HFFc6 (cell line): ENCODE data around the gene SH3RF3. TPM values are rescaled to one million over a fixed set of nuclear protein-coding genes. Genes with fewer than 3 reads are reported as not detected.

Experiments used
- DNase-seq: peaks from one replicate; pipeline ENCODE4 v3.0.0-alpha.2; 2018
- H3K27ac Mint-ChIP-seq: 2 replicates; pipeline ENCODE4 v1.8.0; 2020; ENCODE audit warnings: mild to moderate bottlenecking, mixed read lengths
- H3K27me3 Mint-ChIP-seq: 2 replicates; pipeline ENCODE4 v1.8.0; 2021; ENCODE audit warnings: mild to moderate bottlenecking, moderate library complexity, mixed read lengths; ENCODE audit not compliant: insufficient read depth
- H3K36me3 Mint-ChIP-seq: 2 replicates; pipeline ENCODE4 v1.8.0; 2021; ENCODE audit warnings: low read depth, mixed read lengths
- H3K4me1 Mint-ChIP-seq: 2 replicates; pipeline ENCODE4 v1.8.0; 2020; ENCODE audit warnings: low read depth, mixed read lengths
- H3K4me3 Mint-ChIP-seq: 2 replicates; pipeline ENCODE4 v1.8.0; 2020; ENCODE audit warnings: mild to moderate bottlenecking, moderate library complexity, mixed read lengths
- H3K9me3 Mint-ChIP-seq: 2 replicates; pipeline ENCODE4 v1.8.0; 2020; ENCODE audit warnings: mild to moderate bottlenecking, mixed read lengths
- total RNA-seq, 6 experiments: library from RNA; stranded (reverse); fragmentation: NEBNext Ultra II Directional; extraction: Animal tissue kit (Norgen Biotek cat#: 25700); gene quantifications; 2 replicates in 1 of 6; 3 replicates in 5 of 6; pipeline ENCODE4 v1.2.3, GENCODE V29; 2021
- TF ChIP-seq, protein P1 (sequence below): fragments of 200-600 bp; sonication (generic); IDR thresholded peaks from 2 replicates; pipeline ENCODE4 v1.5.0; 2021; ENCODE audit warnings: antibody characterized with exemption, mild to moderate bottlenecking

SH3RF3 gene
- total RNA-seq, 6 experiments from 2014 or later = 2.4 to 4.4 (median 3.7) TPM

DNA sequence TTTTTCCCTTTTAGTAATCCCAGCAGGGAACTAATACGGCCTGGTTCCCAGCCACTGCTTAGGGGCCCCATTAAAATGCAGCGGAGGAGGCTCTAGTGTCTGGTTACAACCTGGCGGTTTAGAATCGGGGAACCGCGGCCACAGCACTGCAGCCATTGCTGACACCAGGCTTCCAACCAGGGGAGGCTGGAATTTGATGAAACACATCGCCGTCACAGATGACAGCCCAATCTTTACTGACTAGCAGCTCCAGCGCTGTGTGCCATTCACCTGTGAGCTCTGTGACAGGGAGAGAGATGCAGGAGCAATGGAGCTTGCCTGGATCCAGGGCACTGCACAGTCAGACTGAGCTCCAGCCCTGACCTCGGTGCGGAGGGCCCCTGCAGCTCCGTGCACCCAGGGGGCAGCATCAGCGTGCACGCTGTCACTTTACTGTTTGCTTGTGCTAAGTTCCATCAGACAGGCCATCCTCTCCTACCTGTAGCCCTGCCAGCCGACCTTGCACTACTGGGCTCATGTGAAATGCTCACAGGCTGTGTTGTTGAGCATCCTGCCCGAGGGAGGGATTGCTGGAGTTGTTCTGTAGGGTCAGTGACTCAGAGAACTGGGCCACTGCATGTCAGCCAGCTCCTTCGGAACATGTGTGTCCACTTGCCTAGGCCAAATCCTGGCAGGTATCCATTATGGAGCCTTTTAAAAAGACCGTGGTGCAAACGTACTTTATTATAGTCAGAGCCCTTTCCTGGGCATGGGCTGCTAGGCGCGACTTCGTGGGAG is 281.2 kb downstream of the SH3RF3 start:
- peaks cover 22% of the 10 kb centered on the region for H3K27me3 Mint-ChIP-seq
- no peak for DNase-seq
- no peaks in the 10 kb centered on the region; the same call in 1 of the 2 replicates for H3K36me3 Mint-ChIP-seq
- H3K9me3 Mint-ChIP-seq = no peaks in the 10 kb centered on the region
- H3K4me3 Mint-ChIP-seq = no peak overlapping the region
- no peaks in the 10 kb centered on the region for H3K4me1 Mint-ChIP-seq
- TF ChIP-seq, protein P1, sequence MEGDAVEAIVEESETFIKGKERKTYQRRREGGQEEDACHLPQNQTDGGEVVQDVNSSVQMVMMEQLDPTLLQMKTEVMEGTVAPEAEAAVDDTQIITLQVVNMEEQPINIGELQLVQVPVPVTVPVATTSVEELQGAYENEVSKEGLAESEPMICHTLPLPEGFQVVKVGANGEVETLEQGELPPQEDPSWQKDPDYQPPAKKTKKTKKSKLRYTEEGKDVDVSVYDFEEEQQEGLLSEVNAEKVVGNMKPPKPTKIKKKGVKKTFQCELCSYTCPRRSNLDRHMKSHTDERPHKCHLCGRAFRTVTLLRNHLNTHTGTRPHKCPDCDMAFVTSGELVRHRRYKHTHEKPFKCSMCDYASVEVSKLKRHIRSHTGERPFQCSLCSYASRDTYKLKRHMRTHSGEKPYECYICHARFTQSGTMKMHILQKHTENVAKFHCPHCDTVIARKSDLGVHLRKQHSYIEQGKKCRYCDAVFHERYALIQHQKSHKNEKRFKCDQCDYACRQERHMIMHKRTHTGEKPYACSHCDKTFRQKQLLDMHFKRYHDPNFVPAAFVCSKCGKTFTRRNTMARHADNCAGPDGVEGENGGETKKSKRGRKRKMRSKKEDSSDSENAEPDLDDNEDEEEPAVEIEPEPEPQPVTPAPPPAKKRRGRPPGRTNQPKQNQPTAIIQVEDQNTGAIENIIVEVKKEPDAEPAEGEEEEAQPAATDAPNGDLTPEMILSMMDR = no peak
- H3K27ac Mint-ChIP-seq = no peak overlapping the region

DNA sequence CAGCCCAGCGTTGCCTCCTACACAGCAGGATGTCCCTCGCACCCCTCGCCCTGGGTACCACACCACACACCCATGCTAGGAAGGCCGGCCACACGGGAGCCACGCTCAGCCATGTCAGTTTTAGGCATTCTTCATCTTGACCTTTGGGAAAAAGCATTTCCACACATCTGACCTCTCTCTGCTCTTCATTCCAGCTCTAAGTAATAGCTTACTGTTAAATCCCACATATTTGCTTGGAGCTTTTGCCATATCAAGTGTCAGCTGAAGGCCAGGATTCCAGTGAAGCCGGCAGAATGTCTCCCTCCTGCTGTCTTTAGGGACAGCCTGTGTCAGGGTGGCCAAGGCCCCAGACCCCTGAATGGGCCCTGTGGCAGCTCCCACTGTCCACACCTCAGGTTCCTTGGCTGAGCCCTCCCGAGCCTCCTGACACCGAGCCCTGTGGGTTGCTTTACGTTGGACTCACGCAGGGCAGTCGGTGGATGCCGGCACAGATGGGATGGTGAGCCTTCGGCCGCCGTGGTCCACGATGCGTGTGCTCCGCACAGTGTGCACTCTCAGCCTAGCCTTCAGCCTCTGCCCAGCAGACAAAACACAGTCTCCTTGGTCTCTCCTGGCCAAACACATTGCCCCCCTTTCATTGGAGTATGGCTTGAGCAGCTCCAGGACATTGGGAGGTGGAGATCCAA is 282.8 kb downstream of the SH3RF3 start:
- H3K4me3 Mint-ChIP-seq = no peak overlapping the region
- H3K27me3 Mint-ChIP-seq = peaks cover 13% of the 10 kb centered on the region
- no peak for DNase-seq
- TF ChIP-seq, protein P1 = no peak
- H3K36me3 Mint-ChIP-seq = no peaks in the 10 kb centered on the region; the same call in 1 of the 2 replicates
- H3K27ac Mint-ChIP-seq = no peak overlapping the region
- no peaks in the 10 kb centered on the region for H3K9me3 Mint-ChIP-seq
- peaks cover under 1% of the 10 kb centered on the region; the same call in 1 of the 2 replicates for H3K4me1 Mint-ChIP-seq

DNA sequence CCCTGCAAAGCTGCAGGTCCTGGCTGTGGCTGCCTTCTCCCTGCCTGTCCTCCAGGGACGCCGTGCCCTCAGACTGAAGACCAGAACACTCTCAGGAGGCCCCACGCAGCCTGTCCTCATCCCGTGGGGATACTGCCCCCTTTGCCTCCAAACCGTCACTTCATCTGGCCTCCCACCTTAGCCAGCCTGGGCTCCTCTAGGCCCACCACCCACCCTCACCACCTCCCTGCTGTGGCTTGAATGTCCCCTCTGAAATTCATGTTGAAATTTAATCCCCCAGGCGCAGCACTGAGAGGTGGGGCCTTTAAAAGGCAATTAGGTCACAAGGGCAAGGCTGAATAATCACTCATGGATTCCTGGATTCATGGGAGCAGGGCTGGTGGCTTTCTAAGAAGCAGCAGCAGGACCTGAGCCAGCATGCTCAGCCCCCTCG is 286.6 kb downstream of the SH3RF3 start:
- Mint-ChIP-seq H3K27ac (no peak overlapping the region), H3K4me1 (peaks cover 24% of the 10 kb centered on the region), H3K27me3 (peaks cover 19% of the 10 kb centered on the region; the same call in 1 of the 2 replicates), H3K4me3 (no peak overlapping the region), H3K36me3 (no peaks in the 10 kb centered on the region; the same call in 1 of the 2 replicates), H3K9me3 (no peaks in the 10 kb centered on the region)
- no peak for DNase-seq
- TF ChIP-seq, protein P1 = no peak

DNA sequence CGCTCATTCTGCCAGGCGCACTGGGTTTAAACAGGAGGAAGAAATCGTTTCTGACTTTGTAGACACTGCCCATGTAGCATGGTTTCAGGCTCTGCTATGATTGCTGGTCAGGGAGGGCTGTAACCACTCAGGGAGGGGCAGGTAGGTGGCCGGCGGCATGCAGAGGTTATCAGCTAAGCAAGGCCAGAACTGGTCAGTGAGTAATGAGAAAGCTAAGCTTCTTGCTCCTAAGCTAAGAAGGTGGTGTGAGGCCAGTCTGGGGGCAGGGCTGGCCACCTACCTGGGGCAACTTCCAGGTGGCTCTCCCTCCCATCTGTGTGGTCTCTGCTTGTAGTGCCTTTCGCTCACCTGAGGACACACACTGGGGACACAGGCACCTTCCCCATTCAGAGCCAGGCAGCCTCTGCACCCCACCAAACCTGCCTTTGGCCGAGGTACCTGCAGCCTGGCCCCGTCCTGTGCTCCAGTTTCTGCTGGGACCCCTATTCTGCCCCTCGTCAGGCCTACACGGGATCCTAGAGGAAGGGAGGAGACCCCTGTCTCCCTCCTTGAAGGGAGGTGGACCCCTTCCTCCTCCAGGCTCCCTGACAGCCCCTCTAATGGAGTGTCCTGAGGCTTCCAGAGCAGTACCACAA is 288.8 kb downstream of the SH3RF3 start:
- H3K9me3 Mint-ChIP-seq = no peaks in the 10 kb centered on the region
- no peaks in the 10 kb centered on the region; the same call in 1 of the 2 replicates for H3K36me3 Mint-ChIP-seq
- H3K27ac Mint-ChIP-seq = no peak overlapping the region
- TF ChIP-seq, protein P1 = no peak
- DNase-seq = no peak
- peaks cover 35% of the 10 kb centered on the region for H3K4me1 Mint-ChIP-seq
- peaks cover 15% of the 10 kb centered on the region; the same call in 1 of the 2 replicates for H3K27me3 Mint-ChIP-seq
- no peak overlapping the region for H3K4me3 Mint-ChIP-seq

DNA sequence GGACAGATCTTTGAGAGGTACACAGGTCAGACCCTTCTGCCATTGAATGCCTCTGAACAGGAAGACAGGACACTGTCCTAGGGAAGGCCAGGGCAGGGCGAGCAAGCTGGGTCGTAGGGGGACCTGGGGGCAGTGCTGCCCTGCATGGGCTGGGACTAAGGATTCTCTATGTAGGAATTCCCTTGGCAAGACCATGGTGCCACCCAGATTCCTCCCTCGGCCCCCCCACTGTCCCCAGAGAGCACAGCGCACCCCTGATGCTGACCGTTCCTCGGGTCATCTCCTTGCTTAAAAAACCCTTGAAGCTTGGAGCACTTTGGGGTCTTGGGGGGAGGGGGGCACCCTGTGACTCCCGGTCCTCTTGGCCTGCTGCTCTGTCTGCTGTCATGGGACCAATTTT is 289.7 kb downstream of the SH3RF3 start:
- no peak overlapping the region for H3K27ac Mint-ChIP-seq
- no peak overlapping the region for H3K4me3 Mint-ChIP-seq
- peaks cover 14% of the 10 kb centered on the region; the same call in 1 of the 2 replicates for H3K27me3 Mint-ChIP-seq
- no peak for DNase-seq
- H3K36me3 Mint-ChIP-seq = no peaks in the 10 kb centered on the region; the same call in none of the 2 replicates
- H3K9me3 Mint-ChIP-seq = no peaks in the 10 kb centered on the region
- TF ChIP-seq, protein P1 = no peak
- peaks cover 35% of the 10 kb centered on the region for H3K4me1 Mint-ChIP-seq
